Kidney epithelial cell (primary cell): Measurements from ENCODE around the gene BTBD17. TPM values are rescaled to one million over a fixed set of nuclear protein-coding genes. Genes with fewer than 3 reads are reported as not detected.

Experiments
- DNase-seq: peaks from one replicate; pipeline ENCODE4 v3.0.0-alpha.2; 2010; ENCODE audit warnings: low read depth
- H3K27me3 ChIP-seq: 2 replicates; pipeline ENCODE4 v1.6.0; 2011; ENCODE audit warnings: low read length; ENCODE audit not compliant: control insufficient read depth, insufficient read depth
- H3K36me3 ChIP-seq: 2 replicates; pipeline ENCODE4 v1.5.1; 2011; ENCODE audit warnings: low read length; ENCODE audit not compliant: control insufficient read depth, insufficient read depth
- H3K4me3 ChIP-seq: 2 replicates; pipeline ENCODE4 v1.5.1; 2011; ENCODE audit warnings: low read depth, mild to moderate bottlenecking, control low read depth, low read length
- total RNA-seq: library from RNA; depleted of rRNA; stranded (reverse); fragments of >200 nt; gene quantifications from 2 replicates; pipeline ENCODE4 v1.2.3, GENCODE V29; 2015
- TF ChIP-seq, protein P1 (sequence below): IDR thresholded peaks from 2 replicates; pipeline ENCODE4 v1.5.1; 2011; ENCODE audit warnings: mild to moderate bottlenecking, moderate library complexity, low read length, control low read depth, inconsistent platforms; ENCODE audit not compliant: insufficient read depth, poor library complexity, severe bottlenecking

Gene BTBD17
- total RNA-seq, 1 donor from 2014 or later, result not detected

DNA sequence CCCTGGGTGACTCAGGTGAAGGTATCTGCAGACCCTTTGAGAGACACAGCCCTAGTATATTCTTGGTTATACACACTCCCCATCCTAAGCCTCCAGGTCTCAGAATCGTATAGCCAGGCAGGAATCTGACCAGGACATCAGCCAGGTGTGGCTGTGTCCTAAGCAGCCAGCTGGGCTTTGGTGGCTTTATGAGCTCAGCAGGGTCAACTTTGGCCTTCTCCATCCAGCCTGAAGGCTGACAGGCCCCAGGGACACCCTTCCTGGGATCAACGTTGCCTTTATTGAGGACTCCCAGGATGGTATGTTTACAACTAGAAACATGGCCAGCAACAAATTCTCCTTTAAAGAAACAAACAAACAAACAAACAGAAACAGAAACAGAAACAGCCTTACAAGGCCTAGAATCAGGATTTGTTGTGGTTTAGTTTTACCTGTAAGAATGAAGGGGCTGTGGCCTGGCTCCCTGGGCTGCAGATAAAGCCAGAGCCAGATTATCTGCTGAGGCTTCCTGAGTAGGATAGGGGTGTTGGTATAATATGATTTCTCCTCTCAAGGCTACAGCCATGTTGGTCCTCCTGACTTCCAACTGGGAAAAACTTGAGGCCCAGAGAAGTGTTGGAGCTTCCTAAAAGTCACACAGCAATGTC, 27.2 kb downstream of the BTBD17 start:
- Histone ChIP-seq H3K36me3 (no peaks in the 10 kb centered on the region), H3K27me3 (peaks cover 7% of the 10 kb centered on the region), H3K4me3 (no peak overlapping the region)
- no peak for DNase-seq
- TF ChIP-seq, protein P1, sequence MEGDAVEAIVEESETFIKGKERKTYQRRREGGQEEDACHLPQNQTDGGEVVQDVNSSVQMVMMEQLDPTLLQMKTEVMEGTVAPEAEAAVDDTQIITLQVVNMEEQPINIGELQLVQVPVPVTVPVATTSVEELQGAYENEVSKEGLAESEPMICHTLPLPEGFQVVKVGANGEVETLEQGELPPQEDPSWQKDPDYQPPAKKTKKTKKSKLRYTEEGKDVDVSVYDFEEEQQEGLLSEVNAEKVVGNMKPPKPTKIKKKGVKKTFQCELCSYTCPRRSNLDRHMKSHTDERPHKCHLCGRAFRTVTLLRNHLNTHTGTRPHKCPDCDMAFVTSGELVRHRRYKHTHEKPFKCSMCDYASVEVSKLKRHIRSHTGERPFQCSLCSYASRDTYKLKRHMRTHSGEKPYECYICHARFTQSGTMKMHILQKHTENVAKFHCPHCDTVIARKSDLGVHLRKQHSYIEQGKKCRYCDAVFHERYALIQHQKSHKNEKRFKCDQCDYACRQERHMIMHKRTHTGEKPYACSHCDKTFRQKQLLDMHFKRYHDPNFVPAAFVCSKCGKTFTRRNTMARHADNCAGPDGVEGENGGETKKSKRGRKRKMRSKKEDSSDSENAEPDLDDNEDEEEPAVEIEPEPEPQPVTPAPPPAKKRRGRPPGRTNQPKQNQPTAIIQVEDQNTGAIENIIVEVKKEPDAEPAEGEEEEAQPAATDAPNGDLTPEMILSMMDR, result no peak

DNA sequence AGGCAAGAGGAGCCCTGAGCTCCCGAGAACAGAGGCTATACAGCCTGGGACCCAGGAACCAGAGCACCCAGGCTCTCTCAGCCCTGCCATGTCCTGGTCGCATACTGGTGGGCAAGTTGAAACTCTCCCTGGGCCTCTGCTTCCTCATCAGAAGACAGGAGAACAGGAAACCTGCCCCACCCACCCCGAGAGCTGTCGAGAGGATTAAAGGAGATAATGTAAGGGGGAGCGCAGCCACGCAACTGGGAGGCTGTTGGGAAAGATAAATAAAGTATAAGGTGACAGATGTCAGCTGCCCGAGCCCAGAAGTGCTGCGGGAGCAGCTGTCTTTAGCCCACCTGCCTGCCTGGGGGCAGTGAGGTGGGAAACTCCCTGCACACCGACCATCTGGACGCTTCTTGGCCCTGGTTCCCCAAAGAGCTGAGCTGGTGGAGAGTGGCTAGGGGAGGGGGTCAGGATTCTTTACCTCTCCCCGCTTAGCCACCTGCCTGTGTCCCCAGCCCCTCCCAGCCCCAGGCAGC, 28.8 kb downstream of the BTBD17 start:
- TF ChIP-seq, protein P1, result no peak

DNA sequence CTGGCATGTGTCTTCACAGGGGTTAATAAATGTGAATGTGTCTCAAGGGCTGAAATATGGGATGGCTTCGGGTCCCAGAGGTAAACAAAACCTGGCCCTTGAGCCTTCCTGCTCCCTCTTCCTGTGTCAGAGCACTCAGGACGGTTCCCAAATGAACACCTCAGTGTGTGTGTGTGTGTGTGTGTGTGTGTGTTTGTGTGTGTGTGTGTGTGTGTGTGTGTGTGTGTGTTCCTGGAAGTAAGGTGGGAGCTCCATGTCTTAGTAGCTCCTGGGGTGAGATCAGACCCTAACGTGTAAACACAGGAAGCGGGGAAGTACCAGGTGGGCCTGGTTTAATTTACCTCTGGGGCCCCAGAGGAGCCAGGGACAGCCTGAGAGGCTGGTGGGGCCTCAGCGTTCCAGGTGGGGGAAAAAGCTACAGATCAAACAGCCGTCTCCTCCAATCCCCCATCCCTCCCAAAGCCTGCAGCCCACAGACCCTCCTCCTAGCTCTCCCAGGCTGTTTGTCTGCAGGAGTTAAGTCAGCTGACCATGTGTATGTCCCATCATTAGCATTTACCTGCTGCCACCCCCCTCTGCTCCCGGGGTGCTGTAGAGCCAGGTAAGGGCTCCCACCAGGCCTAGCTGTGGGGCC, 29.5 kb downstream of the BTBD17 start:
- TF ChIP-seq, protein P1, result no peak
- peaks cover 7% of the 10 kb centered on the region for H3K27me3 ChIP-seq

More for the DNA sequence above, 28.8 kb downstream of the BTBD17 start:
- DNase-seq, result no peak
- no peak overlapping the region for H3K4me3 ChIP-seq
- H3K36me3 ChIP-seq, result no peaks in the 10 kb centered on the region
- peaks cover 7% of the 10 kb centered on the region for H3K27me3 ChIP-seq

DNA sequence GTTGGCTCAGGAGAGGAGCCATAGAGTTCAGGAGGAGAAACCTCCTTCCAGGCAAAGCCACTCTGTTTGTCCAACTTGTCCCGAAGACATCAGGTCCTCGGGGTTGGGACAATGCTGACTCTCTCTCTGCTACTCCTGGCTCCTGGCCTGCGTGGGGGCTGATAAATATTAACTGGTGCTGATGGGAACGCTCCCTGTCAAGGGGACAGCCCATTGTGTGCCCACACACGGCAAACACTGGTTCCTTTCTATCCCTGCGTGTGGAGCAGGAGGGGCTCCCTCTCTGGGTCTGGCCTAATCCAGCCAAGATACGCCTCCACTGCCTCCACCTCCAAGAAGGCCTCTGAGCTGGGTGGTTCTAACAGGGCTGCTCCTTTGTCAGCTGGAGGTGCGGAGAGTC, 31.2 kb downstream of the BTBD17 start:
- Histone ChIP-seq H3K36me3 (no peaks in the 10 kb centered on the region), H3K27me3 (peaks cover 23% of the 10 kb centered on the region), H3K4me3 (no peak overlapping the region)
- no peak for DNase-seq
- TF ChIP-seq, protein P1, result no peak

More for the DNA sequence above, 29.5 kb downstream of the BTBD17 start:
- H3K36me3 ChIP-seq, result no peaks in the 10 kb centered on the region
- no peak for DNase-seq
- no peak overlapping the region for H3K4me3 ChIP-seq

DNA sequence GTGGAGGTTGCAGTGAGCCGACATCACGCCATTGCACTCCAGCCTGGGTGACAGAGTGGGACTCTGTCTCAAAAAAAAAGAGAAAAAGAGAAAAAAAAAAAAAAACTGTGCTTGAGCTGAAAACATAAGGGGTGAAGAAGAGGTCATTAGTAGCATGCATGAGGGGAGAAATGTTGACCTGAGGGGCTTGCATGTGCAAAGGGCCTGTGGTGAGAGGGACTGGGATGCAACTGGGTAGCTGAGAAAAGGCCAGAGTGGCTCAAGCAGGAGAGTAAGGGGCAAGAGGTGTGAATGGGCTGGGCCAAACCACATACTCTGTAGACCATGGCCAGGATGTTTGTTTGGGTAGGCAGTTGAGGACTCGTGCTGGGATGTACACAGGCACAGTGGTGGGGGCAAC, 32.3 kb downstream of the BTBD17 start:
- DNase-seq, result no peak
- H3K4me3 ChIP-seq, result no peak overlapping the region
- no peaks in the 10 kb centered on the region for H3K36me3 ChIP-seq
- TF ChIP-seq, protein P1, result no peak
- peaks cover 27% of the 10 kb centered on the region for H3K27me3 ChIP-seq
